GM23338 (cell line): ENCODE data around the gene PDE4D. TPM values are rescaled to one million over a fixed set of nuclear protein-coding genes. Genes with fewer than 3 reads are reported as not detected.
A peak's percentile ranks its signal among the peaks of the same experiment; 100 is the strongest.

Experiments
- ATAC-seq: fragments of 200-7000 bp; cut with Tn5 transposase; 3 replicates; pipeline ENCODE4 v1.9.1; 2020
- DNase-seq: peaks from one replicate; pipeline ENCODE4 v3.0.0-alpha.2; 2015; ENCODE audit warnings: low spot score
- H2AFZ ChIP-seq: fragments of 200-600 bp; sonication (generic); 2 replicates; pipeline ENCODE4 v1.8.0; 2016; ENCODE audit warnings: antibody characterized with exemption, mild to moderate bottlenecking, moderate library complexity
- H3F3A ChIP-seq: fragments of 200-600 bp; sonication (generic); replicated peaks from 2 replicates; pipeline ENCODE4 v1.8.0; 2017; ENCODE audit warnings: antibody characterized with exemption, mixed run types, low read depth
- H3K27ac ChIP-seq: fragments of 200-600 bp; sonication (generic); 2 replicates; pipeline ENCODE4 v1.6.1; 2016; ENCODE audit warnings: low read depth
- H3K27me3 ChIP-seq: fragments of 200-600 bp; sonication (generic); 2 replicates; pipeline ENCODE4 v1.8.0; 2016; ENCODE audit warnings: mild to moderate bottlenecking, mixed run types, moderate library complexity; ENCODE audit not compliant: insufficient read depth
- H3K36me3 ChIP-seq: fragments of 200-600 bp; sonication (generic); 2 replicates; pipeline ENCODE4 v1.8.0; 2016; ENCODE audit warnings: mild to moderate bottlenecking; ENCODE audit not compliant: insufficient read depth
- H3K4me1 ChIP-seq: fragments of 200-600 bp; sonication (generic); 2 replicates; pipeline ENCODE4 v1.8.0; 2016; ENCODE audit warnings: mild to moderate bottlenecking, moderate library complexity; ENCODE audit not compliant: insufficient read depth
- H3K4me2 ChIP-seq: fragments of 200-600 bp; sonication (generic); 2 replicates; pipeline ENCODE4 v1.7.1; 2017; ENCODE audit warnings: mixed run types
- H3K4me3 ChIP-seq: fragments of 200-600 bp; sonication (generic); 2 replicates; pipeline ENCODE4 v1.6.1; 2016; ENCODE audit warnings: mixed run types
- H3K79me2 ChIP-seq: fragments of 200-600 bp; sonication (generic); replicated peaks from 2 replicates; pipeline ENCODE4 v1.8.0; 2017; ENCODE audit warnings: mild to moderate bottlenecking; ENCODE audit not compliant: insufficient read depth
- H3K9me2 ChIP-seq: fragments of 200-600 bp; sonication (generic); 2 replicates; pipeline ENCODE4 v1.8.0; 2017; ENCODE audit not compliant: insufficient read depth
- H4K20me1 ChIP-seq: fragments of 200-600 bp; sonication (generic); replicated peaks from 2 replicates; pipeline ENCODE4 v1.8.0; 2017; ENCODE audit warnings: mild to moderate bottlenecking; ENCODE audit not compliant: insufficient read depth
- H3K27ac Mint-ChIP-seq: 2 replicates; pipeline ENCODE4 v1.8.0; 2020; ENCODE audit warnings: inconsistent platforms, mild to moderate bottlenecking, moderate library complexity, mixed read lengths
- H3K27me3 Mint-ChIP-seq: 3 replicates; pipeline ENCODE4 v1.8.0; 2022; ENCODE audit warnings: low read depth, mild to moderate bottlenecking, moderate library complexity, mixed read lengths, inconsistent platforms; ENCODE audit not compliant: insufficient read depth, poor library complexity
- H3K36me3 Mint-ChIP-seq: 3 replicates; pipeline ENCODE4 v1.8.0; 2021; ENCODE audit warnings: low read depth, mild to moderate bottlenecking, inconsistent platforms, moderate library complexity, mixed read lengths
- H3K4me1 Mint-ChIP-seq: 3 replicates; pipeline ENCODE4 v1.8.0; 2020; ENCODE audit warnings: mild to moderate bottlenecking, inconsistent platforms, mixed read lengths
- H3K4me3 Mint-ChIP-seq: 3 replicates; pipeline ENCODE4 v1.8.0; 2021; ENCODE audit warnings: moderate library complexity, mild to moderate bottlenecking, inconsistent platforms, mixed read lengths
- H3K9me3 Mint-ChIP-seq: 3 replicates; pipeline ENCODE4 v1.8.0; 2020; ENCODE audit warnings: moderate library complexity, mild to moderate bottlenecking, inconsistent platforms, mixed read lengths
- EZH2 ChIP-seq: fragments of 200-600 bp; sonication (generic); IDR thresholded peaks from one replicate; pipeline ENCODE4 v1.8.0; 2017; ENCODE audit warnings: antibody characterized with exemption, mild to moderate bottlenecking, low read depth; ENCODE audit not compliant: unreplicated experiment
- EZH2phosphoT487 ChIP-seq: fragments of 200-600 bp; sonication (generic); IDR thresholded peaks from one replicate; pipeline ENCODE4 v1.8.1; 2018; ENCODE audit warnings: antibody characterized with exemption; ENCODE audit not compliant: unreplicated experiment
- JUNB ChIP-seq: IDR thresholded peaks from one replicate; pipeline ENCODE4 v1.6.1; 2016; ENCODE audit warnings: antibody characterized with exemption; ENCODE audit not compliant: unreplicated experiment
- STAT1 ChIP-seq: IDR thresholded peaks from one replicate; pipeline ENCODE4 v1.6.1; 2016; ENCODE audit warnings: antibody characterized with exemption; ENCODE audit not compliant: unreplicated experiment
- ZNF114 ChIP-seq: fragments of 250-450 bp; sonication (Bioruptor Pico); IDR thresholded peaks from 2 replicates; pipeline ENCODE4 v1.5.0; 2020; ENCODE audit warnings: mild to moderate bottlenecking, moderate library complexity
- ZNF331 ChIP-seq: fragments of 250-450 bp; sonication (Bioruptor Pico); IDR thresholded peaks from 2 replicates; pipeline ENCODE4 v1.5.0; 2020; ENCODE audit warnings: low read depth, mild to moderate bottlenecking, moderate library complexity
- polyA plus RNA-seq: library from polyadenylated mRNA; unstranded; fragments of >200 nt; fragmentation: Nextera tagmentation; extraction: Ambion mirVana; gene quantifications from 2 replicates; pipeline ENCODE4 v1.2.1, GENCODE V29; 2016
- total RNA-seq: library from RNA; depleted of rRNA; stranded (reverse); fragments of >200 nt; shearing (Covaris generic); gene quantifications from 2 replicates; pipeline ENCODE4 v1.2.3, GENCODE V29; 2014
- TF ChIP-seq, protein P1 (sequence below): IDR thresholded peaks from 2 replicates; pipeline ENCODE4 v1.6.1; 2016; ENCODE audit warnings: antibody characterized with exemption
- TF ChIP-seq, protein P2 (sequence below): IDR thresholded peaks from one replicate; pipeline ENCODE4 v1.6.1; 2018; ENCODE audit warnings: antibody characterized with exemption; ENCODE audit not compliant: unreplicated experiment
- TF ChIP-seq, protein P3 (sequence below), 2 experiments: fragments of 200-600 bp in 1 of 2; sonication (generic) in 1 of 2; conservative IDR thresholded peaks; 2 replicates each; pipeline versions ENCODE4 v1.5.1 to v1.6.1; 2016 to 2017; ENCODE audit warnings: antibody characterized with exemption in 2 of 2, low read depth in 2 of 2, mild to moderate bottlenecking in 2 of 2, moderate library complexity in 1 of 2

The PDE4D gene
- total and polyA plus RNA-seq, 2 experiments from 2014 or later: 2.1 to 4.7 TPM

DNA sequence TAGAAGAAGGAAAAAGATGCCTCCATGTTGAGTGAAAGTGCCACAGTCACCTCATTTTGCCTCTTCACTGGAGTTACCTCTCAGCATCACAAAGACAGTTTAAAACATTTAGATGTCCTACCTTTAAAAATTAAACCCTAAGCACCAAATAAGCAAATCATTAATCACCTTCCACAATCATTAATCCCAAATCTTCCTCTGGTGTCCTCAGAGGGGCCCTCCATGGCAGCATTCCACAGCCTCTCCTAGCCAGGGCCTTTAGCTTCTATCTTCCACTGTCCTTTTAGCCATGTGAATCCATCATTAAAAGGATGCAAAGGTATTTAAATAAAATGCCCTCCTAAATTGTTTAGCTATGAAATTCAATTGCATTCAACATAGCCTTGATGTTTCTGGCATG is 310.8 kb downstream of the PDE4D start:
- H3K36me3 Mint-ChIP-seq: no peaks in the 10 kb centered on the region
- no peak for DNase-seq
- Histone ChIP-seq H4K20me1 (no peaks in the 10 kb centered on the region), H3K79me2 (no peaks in the 10 kb centered on the region), H3K4me1 (peaks cover 39% of the 10 kb centered on the region), H3K4me2 (no peak overlapping the region), H3K36me3 (no peaks in the 10 kb centered on the region), H3F3A (no peaks in the 10 kb centered on the region), H3K27me3 (no peaks in the 10 kb centered on the region), H3K27ac (no peak overlapping the region), H3K4me3 (no peak overlapping the region), H2AFZ (no peak overlapping the region), H3K9me2 (no peaks in the 10 kb centered on the region)
- no peak overlapping the region for H3K27ac Mint-ChIP-seq
- H3K4me1 Mint-ChIP-seq: peaks cover 45% of the 10 kb centered on the region
- ATAC-seq: no peak
- no peak for TF ChIP-seq EZH2phosphoT487
- no peak for TF ChIP-seq EZH2
- TF ChIP-seq ZNF114 (CRISPR knock-in tag): no peak
- TF ChIP-seq, protein P1, sequence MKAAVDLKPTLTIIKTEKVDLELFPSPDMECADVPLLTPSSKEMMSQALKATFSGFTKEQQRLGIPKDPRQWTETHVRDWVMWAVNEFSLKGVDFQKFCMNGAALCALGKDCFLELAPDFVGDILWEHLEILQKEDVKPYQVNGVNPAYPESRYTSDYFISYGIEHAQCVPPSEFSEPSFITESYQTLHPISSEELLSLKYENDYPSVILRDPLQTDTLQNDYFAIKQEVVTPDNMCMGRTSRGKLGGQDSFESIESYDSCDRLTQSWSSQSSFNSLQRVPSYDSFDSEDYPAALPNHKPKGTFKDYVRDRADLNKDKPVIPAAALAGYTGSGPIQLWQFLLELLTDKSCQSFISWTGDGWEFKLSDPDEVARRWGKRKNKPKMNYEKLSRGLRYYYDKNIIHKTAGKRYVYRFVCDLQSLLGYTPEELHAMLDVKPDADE: no peak
- TF ChIP-seq, protein P2, sequence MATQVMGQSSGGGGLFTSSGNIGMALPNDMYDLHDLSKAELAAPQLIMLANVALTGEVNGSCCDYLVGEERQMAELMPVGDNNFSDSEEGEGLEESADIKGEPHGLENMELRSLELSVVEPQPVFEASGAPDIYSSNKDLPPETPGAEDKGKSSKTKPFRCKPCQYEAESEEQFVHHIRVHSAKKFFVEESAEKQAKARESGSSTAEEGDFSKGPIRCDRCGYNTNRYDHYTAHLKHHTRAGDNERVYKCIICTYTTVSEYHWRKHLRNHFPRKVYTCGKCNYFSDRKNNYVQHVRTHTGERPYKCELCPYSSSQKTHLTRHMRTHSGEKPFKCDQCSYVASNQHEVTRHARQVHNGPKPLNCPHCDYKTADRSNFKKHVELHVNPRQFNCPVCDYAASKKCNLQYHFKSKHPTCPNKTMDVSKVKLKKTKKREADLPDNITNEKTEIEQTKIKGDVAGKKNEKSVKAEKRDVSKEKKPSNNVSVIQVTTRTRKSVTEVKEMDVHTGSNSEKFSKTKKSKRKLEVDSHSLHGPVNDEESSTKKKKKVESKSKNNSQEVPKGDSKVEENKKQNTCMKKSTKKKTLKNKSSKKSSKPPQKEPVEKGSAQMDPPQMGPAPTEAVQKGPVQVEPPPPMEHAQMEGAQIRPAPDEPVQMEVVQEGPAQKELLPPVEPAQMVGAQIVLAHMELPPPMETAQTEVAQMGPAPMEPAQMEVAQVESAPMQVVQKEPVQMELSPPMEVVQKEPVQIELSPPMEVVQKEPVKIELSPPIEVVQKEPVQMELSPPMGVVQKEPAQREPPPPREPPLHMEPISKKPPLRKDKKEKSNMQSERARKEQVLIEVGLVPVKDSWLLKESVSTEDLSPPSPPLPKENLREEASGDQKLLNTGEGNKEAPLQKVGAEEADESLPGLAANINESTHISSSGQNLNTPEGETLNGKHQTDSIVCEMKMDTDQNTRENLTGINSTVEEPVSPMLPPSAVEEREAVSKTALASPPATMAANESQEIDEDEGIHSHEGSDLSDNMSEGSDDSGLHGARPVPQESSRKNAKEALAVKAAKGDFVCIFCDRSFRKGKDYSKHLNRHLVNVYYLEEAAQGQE: no peak
- TF ChIP-seq ZNF331 (CRISPR knock-in tag): no peak
- no peak for TF ChIP-seq JUNB
- TF ChIP-seq, protein P3, sequence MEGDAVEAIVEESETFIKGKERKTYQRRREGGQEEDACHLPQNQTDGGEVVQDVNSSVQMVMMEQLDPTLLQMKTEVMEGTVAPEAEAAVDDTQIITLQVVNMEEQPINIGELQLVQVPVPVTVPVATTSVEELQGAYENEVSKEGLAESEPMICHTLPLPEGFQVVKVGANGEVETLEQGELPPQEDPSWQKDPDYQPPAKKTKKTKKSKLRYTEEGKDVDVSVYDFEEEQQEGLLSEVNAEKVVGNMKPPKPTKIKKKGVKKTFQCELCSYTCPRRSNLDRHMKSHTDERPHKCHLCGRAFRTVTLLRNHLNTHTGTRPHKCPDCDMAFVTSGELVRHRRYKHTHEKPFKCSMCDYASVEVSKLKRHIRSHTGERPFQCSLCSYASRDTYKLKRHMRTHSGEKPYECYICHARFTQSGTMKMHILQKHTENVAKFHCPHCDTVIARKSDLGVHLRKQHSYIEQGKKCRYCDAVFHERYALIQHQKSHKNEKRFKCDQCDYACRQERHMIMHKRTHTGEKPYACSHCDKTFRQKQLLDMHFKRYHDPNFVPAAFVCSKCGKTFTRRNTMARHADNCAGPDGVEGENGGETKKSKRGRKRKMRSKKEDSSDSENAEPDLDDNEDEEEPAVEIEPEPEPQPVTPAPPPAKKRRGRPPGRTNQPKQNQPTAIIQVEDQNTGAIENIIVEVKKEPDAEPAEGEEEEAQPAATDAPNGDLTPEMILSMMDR (conservative IDR thresholded peaks at IDR 0.05; ENCODE audit: low read depth in 2 of 2): no peak
- no peak overlapping the region for H3K4me3 Mint-ChIP-seq
- H3K9me3 Mint-ChIP-seq: no peaks in the 10 kb centered on the region; the same call in 2 of the 3 replicates
- peaks cover 4% of the 10 kb centered on the region for H3K27me3 Mint-ChIP-seq

DNA sequence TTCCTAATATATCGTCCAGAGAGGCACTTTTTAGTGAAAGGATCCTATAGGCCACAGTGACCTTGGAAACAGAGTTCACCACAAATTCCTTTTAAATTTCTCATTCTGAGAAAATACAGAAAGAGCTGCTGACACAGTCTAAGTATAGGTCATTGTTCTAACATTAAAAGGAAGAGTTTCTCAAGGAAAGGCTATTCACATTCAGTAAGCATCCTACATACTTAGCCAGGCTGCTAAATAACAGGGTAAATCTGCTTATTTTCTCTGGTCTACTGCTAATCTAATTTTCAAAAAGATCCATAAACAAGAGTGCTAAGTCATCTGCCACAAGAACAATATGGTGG is 313.7 kb downstream of the PDE4D start:
- Mint-ChIP-seq H3K36me3 (no peaks in the 10 kb centered on the region), H3K27ac (no peak overlapping the region), H3K4me1 (peaks cover 24% of the 10 kb centered on the region), H3K4me3 (no peak overlapping the region), H3K27me3 (no peaks in the 10 kb centered on the region), H3K9me3 (no peaks in the 10 kb centered on the region)
- DNase-seq: no peak
- Histone ChIP-seq H3K27me3 (no peaks in the 10 kb centered on the region), H3K27ac (no peak overlapping the region), H4K20me1 (no peaks in the 10 kb centered on the region), H3K9me2 (0 out of 2 replicates have a peak, but pooled peaks cover 6% of the 10 kb centered on the region), H3K4me1 (peaks cover 12% of the 10 kb centered on the region; the same call in 1 of the 2 replicates), H3K36me3 (no peaks in the 10 kb centered on the region), H2AFZ (peak overlapping the region; percentile 29; the same call in 1 of the 2 replicates), H3K4me2 (no peak overlapping the region), H3K4me3 (no peak overlapping the region), H3F3A (no peaks in the 10 kb centered on the region), H3K79me2 (no peaks in the 10 kb centered on the region)
- no peak for ATAC-seq
- TF ChIP-seq, protein P1: no peak
- TF ChIP-seq STAT1: no peak
